Ramos (cell line): ENCODE measurements around the gene DNALI1.
"Not testable (repeated sequence)": the region's sequence is repeated elsewhere in the genome, so short reads cannot be mapped to it uniquely, and the experiment has no call there.

Experiments
- in situ Hi-C: fragments of 300-500 bp; cut with MboI; formaldehyde crosslinking; loops from one replicate; pipeline ENCODE4 v1.14.3; 2022; ENCODE audit warnings: low sequenced_read_pairs; ENCODE audit not compliant: unreplicated experiment

The DNALI1 gene

GRCh38 chr1:37556712-37557196 lies at the start of gene DNALI1:
Gene DNALI1 (plus strand): TSS chr1:37556940. CDS start chr1:37556995, 55 bp downstream.
- in situ Hi-C loops = no loop called here

GRCh38 chr1:37509181-37509580 lies 47.6 kb upstream of the DNALI1 start:
- in situ Hi-C loops = no loop called here

GRCh38 chr1:37513795-37514349 lies 42.9 kb upstream of the DNALI1 start:
- in situ Hi-C loops = no loop called here

- in situ Hi-C loops = no loop called here
Measured at GRCh38 chr1:37514350-37515184, 42.2 kb upstream of the DNALI1 start, which contains the start of gene MEAF6. Gene MEAF6 (minus strand): TSS chr1:37514766. CDS start chr1:37514746, 20 bp downstream.

GRCh38 chr1:37515185-37516034 lies 41.3 kb upstream of the DNALI1 start:
- in situ Hi-C loops = no loop called here

GRCh38 chr1:37517569-37517968 lies 39.2 kb upstream of the DNALI1 start:
- in situ Hi-C loops = no loop called here

- in situ Hi-C loops = not testable (repeated sequence)
Measured at GRCh38 chr1:37518241-37518640, 38.5 kb upstream of the DNALI1 start.

GRCh38 chr1:37518929-37519328 lies 37.8 kb upstream of the DNALI1 start:
- in situ Hi-C loops = not testable (repeated sequence)

- in situ Hi-C loops = no loop called here
Measured at GRCh38 chr1:37519613-37520012, 37.1 kb upstream of the DNALI1 start.

- in situ Hi-C loops = not testable (repeated sequence)
Measured at GRCh38 chr1:37529888-37530287, 26.9 kb upstream of the DNALI1 start.

GRCh38 chr1:37532418-37533156 lies 24.2 kb upstream of the DNALI1 start:
- in situ Hi-C loops = not testable (repeated sequence)

- in situ Hi-C loops = no loop called here
Measured at GRCh38 chr1:37533317-37534093, 23.2 kb upstream of the DNALI1 start.

GRCh38 chr1:37537378-37537777 lies 19.4 kb upstream of the DNALI1 start:
- in situ Hi-C loops = no loop called here

- in situ Hi-C loops = not testable (repeated sequence)
Measured at GRCh38 chr1:37539154-37539553, 17.6 kb upstream of the DNALI1 start.

- in situ Hi-C loops = no loop called here
Measured at GRCh38 chr1:37540036-37540785, 16.5 kb upstream of the DNALI1 start.

- in situ Hi-C loops = no loop called here
Measured at GRCh38 chr1:37544530-37544929, 12.2 kb upstream of the DNALI1 start.

GRCh38 chr1:37545019-37545418 lies 11.7 kb upstream of the DNALI1 start:
- in situ Hi-C loops = no loop called here

- in situ Hi-C loops = no loop called here
Measured at GRCh38 chr1:37549341-37549740, 7.4 kb upstream of the DNALI1 start.

- in situ Hi-C loops = no loop called here
Measured at GRCh38 chr1:37553598-37553926, 3.2 kb upstream of the DNALI1 start.
